DOHH2 (cell line): ENCODE measurements around the gene KCNAB1.

Source experiments
- CTCF ChIP-seq: fragments of 200-600 bp; sonication (generic); IDR thresholded peaks from one replicate; pipeline ENCODE4 v1.5.1; 2014; ENCODE audit warnings: antibody characterized with exemption, mild to moderate bottlenecking, low read depth, low read length; ENCODE audit not compliant: poor library complexity, severe bottlenecking
- EZH2phosphoT487 ChIP-seq: fragments of 200-600 bp; sonication (generic); IDR thresholded peaks from 2 replicates; pipeline ENCODE4 v1.6.1; 2017; ENCODE audit warnings: borderline replicate concordance, mild to moderate bottlenecking, antibody characterized with exemption, low read length, moderate library complexity, mixed read lengths

GRCh38 chr3:156189927-156190326, 69.5 kb downstream of the KCNAB1 start:
- TF ChIP-seq CTCF (no peak), EZH2phosphoT487 (no peak)
